ENCODE measurements around the gene CAMK1G. TPM values are rescaled to one million over a fixed set of nuclear protein-coding genes. Genes with fewer than 3 reads are reported as not detected.

Gene CAMK1G
- total and polyA plus RNA-seq, 9 of the 15 experiments (the other 6 are each of a cell fraction or from before 2014, with no cell fraction given), result not detected

GRCh38 chr1:209645574-209646452 is 62.3 kb downstream of the CAMK1G start:
- peak; percentile 55 to 93 (median 76) for DNase-seq (ENCODE audit: extremely low read depth in 1 of 4, low spot score in 3 of 4)
- ChIA-PET POLR2A (interaction anchor here (0.5 to 1.6 kb wide), 8 partner anchors 11 to 325 kb away, joined by 3 to 5 read pairs (median 3); partner anchors contain the start of gene G0S2), CTCF (ENCODE audit: low intra/inter-chr PET ratio) (no interaction called here)
- peak; percentile 68 for ATAC-seq
- WGBS (ENCODE audit: insufficient coverage, low coverage, missing lambda C conversion rate), result 13% methylated on average over 16 of the region's 16 CpGs
- Histone ChIP-seq H3K36me3 (ENCODE audit: control insufficient read depth, insufficient read depth, low read length) (no peaks in the 10 kb centered on the region), H3K79me2 (ENCODE audit: control insufficient read depth, insufficient read depth, low read length) (no peaks in the 10 kb centered on the region), H4K20me1 (replicated peaks; ENCODE audit: control insufficient read depth, insufficient read depth, low read length) (no peaks in the 10 kb centered on the region), H3K27me3 (ENCODE audit: control insufficient read depth in 2 of 2, insufficient read depth in 2 of 2, low read length in 2 of 2) (no peaks in the 10 kb centered on the region), H3K4me3 (no peak overlapping the region), H3K9me1 (ENCODE audit: control insufficient read depth, insufficient read depth, low read length) (no peaks in the 10 kb centered on the region), H3K9me3 (replicated peaks; ENCODE audit: control insufficient read depth, insufficient read depth, low read depth, low read length) (no peaks in the 10 kb centered on the region), H3K4me1 (replicated peaks in 1 of 2; ENCODE audit: control insufficient read depth in 2 of 2, insufficient read depth in 2 of 2, low read length in 2 of 2) (peaks cover 47 to 89% of the 10 kb centered on the region in 2 experiments), H3K4me2 (ENCODE audit: insufficient read depth, low read length) (peak overlapping the region; percentile 70), H3K27ac (ENCODE audit: extremely low read depth, low read depth, low read length) (peak overlapping the region; percentile 67), H3K9ac (ENCODE audit: insufficient read depth in 1 of 2, low read depth in 2 of 2, low read length in 2 of 2) (peak overlapping the region; percentile 39 to 68; a peak in 3 of 4 replicates), H2AFZ (ENCODE audit: low read depth, low read length) (peak overlapping the region; percentile 87)
- in situ Hi-C loops (cut with MboI), result no loop called here
- intact Hi-C loops (cut with micrococcal nuclease), result loop anchor here (2.0 kb wide), 1 partner anchor 29 kb away; the partner anchor contains the start of gene G0S2
- no TSS peak for BruUV-seq (replicated peaks)
- peak; percentile 80 for FAIRE-seq
- TF ChIP-seq HNRNPLL (IDR thresholded peaks at IDR 0.05; ENCODE audit: low read depth, low read length, poor library complexity, severe bottlenecking) (no peak), STAT5A (IDR thresholded peaks at IDR 0.05; ENCODE audit: borderline replicate concordance, low read length) (peak; percentile 70), ZBTB11 (CRISPR knock-in tag; IDR thresholded peaks at IDR 0.05) (peak in 1 of 3 experiments; percentile 60; a peak in 1 of 6 replicates), E2F6 (IDR thresholded peaks at IDR 0.05; ENCODE audit: borderline replicate concordance in 1 of 2, extremely low read depth in 1 of 2, insufficient read depth in 1 of 2, insufficient read length in 1 of 2, low read depth in 1 of 2, low read length in 1 of 2, poor library complexity in 1 of 2, severe bottlenecking in 1 of 2) (peak in 1 of 2 experiments; percentile 11), PML (IDR thresholded peaks at IDR 0.05; ENCODE audit: low read length) (peak; percentile 87), GTF2A2 (tag; IDR thresholded peaks at IDR 0.05) (peak; percentile 33; the same call in 1 of the 2 replicates), TFE3 (CRISPR knock-in tag; IDR thresholded peaks at IDR 0.05) (peak; percentile 14; the same call in 1 of the 2 replicates), ZNF436 (CRISPR knock-in tag; IDR thresholded peaks at IDR 0.05) (no peak), CBX2 (IDR thresholded peaks at IDR 0.05; ENCODE audit: insufficient read depth, low read length, poor library complexity, severe bottlenecking) (no peak), ZNF639 (CRISPR knock-in tag; conservative IDR thresholded peaks at IDR 0.05 in 1 of 2, IDR thresholded peaks at IDR 0.05 in 1 of 2) (peak in 1 of 2 experiments; percentile 49; a peak in 2 of 4 replicates)
